ENCODE measurements around the gene POMT2. TPM values are rescaled to one million over a fixed set of nuclear protein-coding genes. Genes with fewer than 3 reads are reported as not detected.

The POMT2 gene
- total and polyA plus RNA-seq, 11 donors = 7.0 to 27.6 (median 15.3) TPM

DNA sequence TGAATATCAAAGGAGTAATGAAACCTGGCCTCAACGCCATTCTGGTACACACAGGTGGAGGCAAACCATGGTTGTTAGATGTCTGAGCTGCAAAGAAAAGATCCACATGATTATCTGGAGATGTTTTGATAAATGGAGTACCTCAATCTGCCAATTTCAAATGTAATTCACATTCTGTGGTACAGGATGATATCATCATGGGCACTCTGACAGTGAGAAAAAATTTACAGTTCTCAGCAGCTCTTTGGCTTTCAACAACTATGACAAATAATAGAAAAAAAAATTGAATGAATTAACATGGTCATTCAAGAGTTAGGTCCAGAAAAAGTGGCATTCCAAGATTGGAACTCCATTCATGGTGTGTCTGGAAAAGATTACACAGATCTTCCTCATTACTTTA, 38.9 kb upstream of the POMT2 start:
- no peak for ATAC-seq
- WGBS, 4 donors = 91 to 100% (median 97%) methylated on average over 1 of the region's 1 CpG
- Histone ChIP-seq H3K27me3 (no peaks in the 10 kb centered on the region), H3K4me3 (no peak overlapping the region), H3K9me3 (no peaks in the 10 kb centered on the region), H3K36me3 (no peaks in the 10 kb centered on the region), H3K4me1 (no peaks in the 10 kb centered on the region), H3K27ac (no peak overlapping the region)
- DNase-seq = no peak
- intact Hi-C loops (cut with DNase I) = no loop called here
- no peak for TF ChIP-seq POLR2A (IDR thresholded peaks at IDR 0.05)
- TF ChIP-seq, protein P1, sequence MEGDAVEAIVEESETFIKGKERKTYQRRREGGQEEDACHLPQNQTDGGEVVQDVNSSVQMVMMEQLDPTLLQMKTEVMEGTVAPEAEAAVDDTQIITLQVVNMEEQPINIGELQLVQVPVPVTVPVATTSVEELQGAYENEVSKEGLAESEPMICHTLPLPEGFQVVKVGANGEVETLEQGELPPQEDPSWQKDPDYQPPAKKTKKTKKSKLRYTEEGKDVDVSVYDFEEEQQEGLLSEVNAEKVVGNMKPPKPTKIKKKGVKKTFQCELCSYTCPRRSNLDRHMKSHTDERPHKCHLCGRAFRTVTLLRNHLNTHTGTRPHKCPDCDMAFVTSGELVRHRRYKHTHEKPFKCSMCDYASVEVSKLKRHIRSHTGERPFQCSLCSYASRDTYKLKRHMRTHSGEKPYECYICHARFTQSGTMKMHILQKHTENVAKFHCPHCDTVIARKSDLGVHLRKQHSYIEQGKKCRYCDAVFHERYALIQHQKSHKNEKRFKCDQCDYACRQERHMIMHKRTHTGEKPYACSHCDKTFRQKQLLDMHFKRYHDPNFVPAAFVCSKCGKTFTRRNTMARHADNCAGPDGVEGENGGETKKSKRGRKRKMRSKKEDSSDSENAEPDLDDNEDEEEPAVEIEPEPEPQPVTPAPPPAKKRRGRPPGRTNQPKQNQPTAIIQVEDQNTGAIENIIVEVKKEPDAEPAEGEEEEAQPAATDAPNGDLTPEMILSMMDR (IDR thresholded peaks at IDR 0.05) = no peak

DNA sequence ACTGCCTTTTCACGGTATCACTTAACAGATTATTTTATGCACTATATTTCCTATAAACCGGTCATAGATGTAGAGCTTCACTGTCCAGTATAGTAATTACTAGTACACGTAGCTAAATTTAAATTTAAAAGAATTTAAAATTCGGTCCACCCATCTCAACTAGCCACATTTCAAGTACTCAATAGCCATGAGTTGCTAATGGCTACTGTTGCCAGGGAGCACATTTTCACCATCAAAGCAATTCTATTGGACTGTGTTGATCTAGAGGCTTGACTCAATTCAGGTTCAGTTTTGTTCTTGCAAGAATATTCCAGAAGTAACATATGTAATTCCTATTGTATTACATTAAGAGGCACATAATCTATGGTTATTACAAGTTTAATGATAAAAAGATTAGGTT, 36.2 kb upstream of the POMT2 start:
- WGBS, 4 donors = 94 to 96% (median 95%) methylated on average over 4 of the region's 4 CpGs
- intact Hi-C loops (cut with DNase I) = no loop called here
- Histone ChIP-seq H3K9me3 (no peaks in the 10 kb centered on the region), H3K36me3 (no peaks in the 10 kb centered on the region), H3K4me3 (no peak overlapping the region), H3K27me3 (no peaks in the 10 kb centered on the region), H3K4me1 (no peaks in the 10 kb centered on the region), H3K27ac (no peak overlapping the region)
- ATAC-seq (no peak), DNase-seq (no peak)
- no peak for TF ChIP-seq POLR2A (IDR thresholded peaks at IDR 0.05)
- TF ChIP-seq, protein P1 (IDR thresholded peaks at IDR 0.05) = no peak

DNA sequence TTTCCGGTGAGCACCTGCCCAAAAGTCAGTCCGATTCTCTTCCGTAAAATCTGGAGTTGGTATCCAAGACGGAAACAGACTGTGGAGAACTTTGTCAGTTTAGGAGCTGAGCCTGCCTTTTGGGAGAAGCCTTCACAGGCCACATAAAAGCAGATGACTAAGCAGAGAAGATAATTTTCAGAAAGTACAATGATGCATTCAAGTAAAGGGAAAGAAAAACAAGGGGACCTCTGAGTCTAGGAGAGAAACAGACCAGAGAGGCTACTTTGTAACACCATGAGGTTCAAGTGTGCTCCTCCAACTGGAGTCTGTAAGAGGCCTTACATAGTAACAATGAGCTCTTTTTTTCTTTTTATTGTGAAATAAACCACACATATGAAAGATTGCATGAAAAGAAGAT, 35.1 kb upstream of the POMT2 start:
- intact Hi-C loops (cut with DNase I) = no loop called here
- H3K9me3 ChIP-seq = no peaks in the 10 kb centered on the region
- 93 to 96% (median 93%) methylated on average over 4 of the region's 4 CpGs for WGBS, 4 donors
- H3K27me3 ChIP-seq = no peaks in the 10 kb centered on the region
- H3K27ac ChIP-seq = no peak overlapping the region
- ATAC-seq (no peak), DNase-seq (no peak)
- no peak overlapping the region for H3K4me3 ChIP-seq
- H3K4me1 ChIP-seq = no peaks in the 10 kb centered on the region
- peaks cover 0 to 3% (median 0%) of the 10 kb centered on the region in 9 donors for H3K36me3 ChIP-seq
- TF ChIP-seq, protein P1 (IDR thresholded peaks at IDR 0.05) = no peak
- TF ChIP-seq POLR2A (IDR thresholded peaks at IDR 0.05) = no peak

DNA sequence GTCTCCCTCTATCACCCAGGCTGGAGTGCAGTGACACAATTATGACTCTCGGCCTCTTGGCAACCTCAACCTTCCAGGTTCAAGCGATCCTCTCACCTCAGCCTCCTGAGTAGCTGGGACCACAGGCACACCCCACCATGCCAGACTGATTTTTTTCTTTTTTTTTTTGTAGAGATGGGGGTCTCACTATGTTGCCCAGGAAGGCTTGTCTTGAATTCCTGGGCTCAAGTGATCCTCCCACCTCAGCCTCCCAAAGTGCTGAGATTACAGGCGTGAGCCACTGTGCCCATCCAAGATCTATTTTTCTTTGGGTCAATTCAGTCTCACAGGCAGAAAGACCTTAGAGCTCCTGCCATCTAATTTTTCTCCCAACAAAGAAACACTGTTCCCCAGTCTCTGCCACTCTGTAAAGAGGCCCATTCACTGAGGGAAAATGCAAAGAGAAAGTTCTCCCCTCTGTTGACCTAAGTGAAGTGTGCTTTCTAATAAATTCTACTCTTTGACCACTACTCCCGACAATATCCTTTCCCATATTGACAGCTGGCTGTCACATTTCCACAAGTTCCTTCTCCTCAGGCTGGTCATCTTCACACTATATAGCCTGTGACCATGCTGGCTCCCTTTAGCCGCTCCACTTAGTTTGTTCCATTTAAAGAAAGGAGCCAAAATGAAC, 32.9 kb upstream of the POMT2 start:
- H3K36me3 ChIP-seq = peaks cover 0 to 19% (median 9%) of the 10 kb centered on the region in 9 donors
- 88 to 92% (median 90%) methylated on average over 5 of the region's 5 CpGs for WGBS, 4 donors
- intact Hi-C loops (cut with DNase I) = no loop called here
- no peak for TF ChIP-seq POLR2A (IDR thresholded peaks at IDR 0.05)
- TF ChIP-seq, protein P1 (IDR thresholded peaks at IDR 0.05) = no peak
- ATAC-seq (no peak), DNase-seq (no peak)
- H3K27ac ChIP-seq = no peak overlapping the region
- no peaks in the 10 kb centered on the region for H3K9me3 ChIP-seq
- H3K4me1 ChIP-seq = no peaks in the 10 kb centered on the region
- H3K27me3 ChIP-seq = no peaks in the 10 kb centered on the region
- no peak overlapping the region for H3K4me3 ChIP-seq

Data from heart left ventricle (tissue), 16 donors.